D341Med (cell line): ENCODE results near the gene PIBF1.
A peak's percentile ranks its signal among the peaks of the same experiment; 100 is the strongest.
"Not testable (repeated sequence)": the region's sequence is repeated elsewhere in the genome, so short reads cannot be mapped to it uniquely, and the experiment has no call there.

ENCODE experiments used
- DNase-seq: peaks from one replicate; pipeline ENCODE4 v3.0.0; 2012; ENCODE audit warnings: low spot score

PIBF1 gene

DNA sequence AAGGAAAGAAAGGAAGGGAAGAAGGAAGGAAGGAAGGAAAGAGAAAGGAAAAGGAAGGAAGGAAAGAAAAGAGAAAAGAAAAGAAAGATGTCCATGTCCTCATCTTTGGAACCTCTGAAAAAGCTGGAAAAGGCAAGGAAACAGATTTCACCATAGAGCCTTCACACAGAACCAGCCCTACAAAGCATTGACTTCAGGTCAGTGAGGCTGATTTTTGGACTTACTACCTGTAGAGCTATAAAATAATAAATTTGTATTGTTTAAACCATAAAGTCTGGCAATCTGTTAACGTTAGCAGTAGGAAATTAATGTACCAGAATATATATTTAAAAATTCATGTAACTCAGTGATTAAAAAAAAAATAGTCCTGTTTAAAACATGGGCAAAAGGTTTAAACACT is 130.0 kb downstream of the PIBF1 start:
- no peak for DNase-seq

DNA sequence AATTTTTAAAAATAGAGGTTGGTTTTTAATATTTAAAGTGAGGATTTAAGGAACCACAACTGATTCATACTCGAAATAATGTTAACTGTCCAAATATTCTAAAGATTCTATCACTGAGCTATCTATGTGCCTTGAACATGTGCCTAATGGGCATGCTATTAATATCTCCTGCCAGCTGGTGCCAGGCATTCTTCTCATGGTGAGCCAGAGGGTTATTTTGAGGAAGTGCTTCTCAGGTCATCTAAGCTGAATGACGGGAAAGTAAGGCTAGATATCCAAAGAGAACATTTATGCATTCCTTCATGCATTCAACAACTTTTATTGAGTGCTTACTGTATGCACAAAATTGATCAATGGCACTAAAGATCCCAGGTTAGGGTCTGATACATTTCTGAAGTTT is 138.2 kb downstream of the PIBF1 start:
- DNase-seq, result no peak

DNA sequence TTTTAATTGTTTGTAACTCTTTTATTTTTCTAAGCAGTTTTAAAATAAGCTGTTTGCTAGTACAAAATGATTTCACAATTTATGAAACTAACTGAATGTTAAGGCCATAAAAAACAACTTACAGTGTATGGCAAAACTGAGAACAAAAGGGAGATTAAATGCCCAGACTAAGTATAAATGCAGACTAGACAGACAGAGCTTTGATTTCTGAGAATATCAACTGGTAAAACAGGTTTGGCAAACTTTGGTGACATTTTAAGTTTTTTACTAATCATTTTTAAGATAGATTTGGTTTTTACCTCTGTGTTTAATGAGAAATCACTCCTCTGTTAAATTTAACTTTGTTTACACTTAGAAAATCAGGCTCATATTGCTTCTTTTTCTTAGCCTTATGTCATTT is 149.4 kb downstream of the PIBF1 start:
- no peak for DNase-seq

DNA sequence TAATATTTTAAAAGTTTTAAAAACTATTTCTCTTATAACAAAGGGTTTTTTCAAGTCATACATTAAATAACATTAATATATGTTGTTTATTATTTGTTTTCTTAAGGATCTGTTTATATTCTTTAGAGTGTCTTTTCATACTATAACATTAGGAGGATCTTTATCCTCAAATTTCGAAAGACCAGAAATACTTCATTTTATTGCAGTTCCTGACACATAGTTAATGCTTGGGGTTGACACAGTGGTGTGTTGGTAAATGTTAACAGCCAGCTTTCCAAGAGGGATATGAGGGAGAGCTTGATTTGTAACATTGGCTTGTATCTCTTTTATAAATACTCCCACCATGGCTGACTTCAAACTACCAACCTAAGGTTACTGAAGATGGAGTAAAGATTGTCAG is 150.3 kb downstream of the PIBF1 start:
- DNase-seq, result no peak

DNA sequence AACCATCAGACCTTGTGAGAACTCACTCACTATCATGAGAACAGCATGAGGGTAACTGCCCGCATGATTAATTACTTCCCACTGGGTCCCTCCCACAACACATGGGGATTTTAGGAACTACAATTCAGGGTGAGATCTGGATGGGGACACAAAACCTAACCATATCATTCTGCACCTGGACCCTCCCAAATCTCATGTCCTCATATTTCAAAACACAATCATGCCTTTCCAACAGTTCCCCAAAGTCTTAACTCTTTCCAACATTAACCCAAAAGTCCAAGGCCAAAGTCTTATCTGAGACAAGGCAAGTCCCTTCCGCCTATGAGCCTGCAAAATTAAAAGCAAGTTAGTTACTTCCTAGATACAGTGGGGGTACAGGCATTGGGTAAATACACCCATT is 164.3 kb downstream of the PIBF1 start:
- not testable (repeated sequence) for DNase-seq

DNA sequence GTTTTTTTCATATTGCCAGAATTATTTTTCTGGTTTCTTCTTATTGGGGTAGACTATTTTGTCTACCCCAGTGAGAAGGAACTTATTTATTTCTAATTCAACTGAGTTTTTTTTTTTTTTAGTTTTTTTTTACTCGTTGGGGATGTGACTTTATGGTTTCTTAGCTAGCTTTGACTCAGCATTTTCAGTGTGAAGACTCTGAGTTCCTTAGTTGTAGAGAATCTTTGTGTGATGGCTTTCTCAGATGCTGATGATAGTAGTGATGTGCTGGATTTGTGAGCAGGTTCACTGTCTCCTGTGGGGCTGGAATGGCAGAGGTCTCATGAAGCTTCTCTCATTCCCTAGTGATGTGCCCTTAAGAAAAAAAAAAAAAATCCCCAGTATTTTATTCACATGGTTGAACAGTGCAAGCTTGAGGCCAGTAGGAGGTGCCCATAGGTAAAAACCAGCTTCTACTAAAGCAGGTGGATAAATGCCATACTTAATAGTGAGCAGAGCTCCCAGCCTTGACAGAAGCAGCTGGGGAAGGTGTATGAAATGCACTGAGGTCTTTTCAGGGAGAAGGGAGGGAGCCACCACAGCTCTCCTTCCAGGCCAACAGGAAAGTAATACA is 170.7 kb downstream of the PIBF1 start:
- DNase-seq, result no peak

DNA sequence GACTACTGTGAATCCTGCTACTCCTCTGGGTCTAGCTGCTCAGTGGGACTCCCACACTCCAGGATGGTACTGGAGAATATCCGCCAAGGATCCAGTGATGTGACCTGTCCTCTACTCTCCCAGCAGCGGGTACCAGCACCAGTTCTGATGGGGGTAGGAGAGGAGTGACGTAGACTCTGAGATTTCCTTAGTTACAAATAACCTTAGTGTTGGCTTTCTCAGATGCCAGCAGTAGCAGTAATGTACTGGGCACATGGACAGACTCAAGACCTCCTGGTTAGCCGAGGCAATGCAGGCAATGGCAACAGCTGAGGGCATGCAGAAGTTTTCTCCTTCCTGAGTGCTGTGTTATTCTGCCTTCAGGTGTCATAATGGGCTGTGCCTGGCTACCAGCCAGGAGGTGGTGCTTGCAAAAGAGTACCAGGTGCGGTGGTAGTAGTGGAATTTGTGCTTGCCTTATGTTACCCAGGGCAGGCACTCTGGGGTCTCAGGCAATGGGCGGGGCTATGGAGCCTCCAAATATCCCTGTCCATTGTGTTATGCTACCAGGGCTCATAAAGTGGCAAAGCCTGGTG is 171.5 kb downstream of the PIBF1 start:
- DNase-seq, result no peak

DNA sequence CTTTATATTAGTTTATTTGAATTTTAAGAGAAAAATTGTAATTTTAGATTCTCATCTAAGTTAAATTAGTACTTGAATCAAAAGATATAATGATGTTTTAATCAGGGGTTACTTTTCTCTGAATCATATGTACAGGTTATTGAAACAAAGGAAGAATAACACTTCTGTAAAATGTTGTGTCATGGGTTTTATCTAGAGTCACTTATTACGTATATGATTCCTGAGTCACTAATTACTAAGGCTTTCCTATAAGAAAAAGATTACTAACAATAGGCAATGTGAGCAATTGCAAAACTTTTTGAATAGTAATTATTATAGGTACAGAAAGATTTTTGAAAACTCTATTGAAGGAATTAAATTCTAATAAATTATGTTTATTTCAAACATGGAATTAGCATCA is 177.7 kb downstream of the PIBF1 start:
- no peak for DNase-seq

DNA sequence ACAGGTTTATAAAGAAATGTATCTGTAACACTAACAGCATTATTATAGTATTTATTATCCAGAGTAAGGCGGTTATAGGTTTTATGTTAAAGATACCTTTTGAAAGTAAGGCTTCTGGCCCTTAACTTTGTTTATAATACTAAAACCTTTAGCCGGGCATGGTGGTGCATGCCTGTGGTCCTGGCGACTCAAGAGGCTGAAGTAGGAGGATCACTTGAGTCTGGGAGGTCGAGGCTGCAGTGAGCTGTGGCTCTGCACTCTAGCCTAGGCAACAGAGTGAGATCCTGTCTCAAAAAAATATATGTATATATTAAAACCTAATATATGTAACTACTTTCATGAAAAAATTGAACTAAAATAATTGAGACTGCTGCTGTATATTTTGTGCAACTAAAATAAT is 178.2 kb downstream of the PIBF1 start:
- DNase-seq, result no peak

DNA sequence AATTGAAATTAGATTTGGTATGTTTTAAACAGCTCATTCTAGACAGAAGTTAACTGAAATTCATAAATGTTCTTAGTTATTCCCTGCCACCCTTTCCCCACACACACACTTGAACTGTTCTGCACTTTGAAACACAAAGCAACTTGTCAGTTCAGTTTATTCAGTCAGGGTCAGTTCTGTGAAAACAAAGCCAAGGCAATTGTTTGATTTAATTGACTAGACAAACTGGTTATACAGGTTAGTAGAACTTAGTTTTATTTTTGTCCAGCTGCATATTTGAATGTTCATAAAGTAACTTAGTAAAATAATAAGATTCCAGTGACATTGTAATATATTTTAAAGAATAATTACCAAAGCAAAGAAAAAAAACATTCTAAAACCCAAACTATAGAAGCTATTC is 178.6 kb downstream of the PIBF1 start:
- DNase-seq, result no peak

DNA sequence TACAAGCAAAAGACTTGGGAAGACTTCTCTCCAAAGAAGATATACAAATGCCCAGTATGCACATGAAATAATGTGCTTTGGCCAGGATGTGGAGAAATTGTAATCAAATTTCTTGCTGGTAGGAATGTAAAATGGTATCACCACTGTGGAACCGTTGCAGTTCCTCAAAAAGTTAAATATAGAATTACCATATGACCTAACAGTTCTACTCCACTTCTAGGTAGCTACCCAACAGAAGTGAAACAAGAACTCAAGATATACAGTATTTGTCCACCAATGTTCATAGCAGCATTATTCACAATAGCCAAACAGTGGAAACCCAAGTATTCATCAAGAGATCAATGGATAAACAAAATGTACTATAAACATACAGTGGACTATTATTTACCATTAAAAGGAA is 181.8 kb downstream of the PIBF1 start:
- DNase-seq, result no peak

DNA sequence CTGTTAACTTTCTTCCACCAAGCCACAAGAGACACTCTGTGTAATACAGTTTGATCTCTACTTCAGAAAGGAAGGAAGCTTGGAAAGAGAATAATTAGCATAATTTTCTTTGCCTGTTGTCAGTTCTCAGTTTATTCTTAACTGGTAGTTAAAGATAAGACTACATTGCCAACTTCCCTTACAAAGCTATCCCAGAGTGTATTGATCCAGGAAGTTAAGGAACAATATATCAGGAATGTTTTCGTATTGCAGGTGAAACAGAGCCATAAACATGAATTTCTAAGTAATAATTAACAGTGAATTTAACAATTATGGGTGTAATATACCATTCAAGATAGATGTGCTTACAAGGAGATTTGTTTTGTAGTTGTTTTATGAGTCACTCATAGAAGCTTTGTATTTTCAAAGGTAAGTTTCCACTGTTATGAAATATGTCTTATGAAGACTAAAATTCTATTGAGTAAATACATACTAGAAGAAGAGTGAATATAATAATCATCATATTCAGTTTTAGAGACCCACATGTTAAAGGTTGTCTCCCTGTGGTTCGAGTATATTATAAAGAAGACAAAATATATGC is 188.5 kb downstream of the PIBF1 start:
- DNase-seq, result no peak

DNA sequence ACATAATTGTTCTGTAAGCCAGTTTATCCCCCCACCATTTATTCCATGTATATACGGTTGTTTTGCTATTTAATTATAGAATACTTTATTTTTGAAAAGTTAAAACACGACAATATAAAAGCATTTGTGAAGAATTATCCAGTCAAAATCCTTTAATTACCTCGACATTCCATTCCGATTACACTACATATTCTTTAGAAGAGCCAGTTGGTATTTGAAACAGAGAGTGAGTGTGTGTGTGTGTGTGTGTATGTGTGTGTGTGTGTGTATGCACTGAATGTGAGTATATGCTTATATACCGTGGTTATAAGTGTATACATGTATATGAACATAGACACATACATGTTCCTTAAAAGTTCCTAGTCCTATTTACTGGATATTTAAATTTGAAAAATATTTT is 189.0 kb downstream of the PIBF1 start:
- DNase-seq, result no peak

DNA sequence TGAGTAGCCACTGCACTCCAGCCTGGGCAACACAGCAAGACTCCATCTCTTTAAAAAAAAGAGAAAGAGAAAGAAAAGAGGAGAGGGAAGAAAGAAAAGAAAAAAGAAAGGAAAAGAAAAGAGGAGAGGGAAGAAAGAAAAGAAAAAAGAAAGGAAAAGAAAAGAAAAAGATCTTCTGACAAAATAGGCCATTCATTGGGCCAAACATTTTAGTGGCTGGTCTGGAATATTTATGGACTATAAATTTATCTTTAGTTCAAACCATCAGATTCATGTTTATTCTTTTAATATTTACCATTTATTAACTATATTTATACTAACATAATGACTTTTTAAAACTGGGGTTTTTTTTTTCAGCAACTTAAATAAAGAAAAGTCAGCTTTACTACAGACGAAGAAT is 191.3 kb downstream of the PIBF1 start:
- no peak for DNase-seq

DNA sequence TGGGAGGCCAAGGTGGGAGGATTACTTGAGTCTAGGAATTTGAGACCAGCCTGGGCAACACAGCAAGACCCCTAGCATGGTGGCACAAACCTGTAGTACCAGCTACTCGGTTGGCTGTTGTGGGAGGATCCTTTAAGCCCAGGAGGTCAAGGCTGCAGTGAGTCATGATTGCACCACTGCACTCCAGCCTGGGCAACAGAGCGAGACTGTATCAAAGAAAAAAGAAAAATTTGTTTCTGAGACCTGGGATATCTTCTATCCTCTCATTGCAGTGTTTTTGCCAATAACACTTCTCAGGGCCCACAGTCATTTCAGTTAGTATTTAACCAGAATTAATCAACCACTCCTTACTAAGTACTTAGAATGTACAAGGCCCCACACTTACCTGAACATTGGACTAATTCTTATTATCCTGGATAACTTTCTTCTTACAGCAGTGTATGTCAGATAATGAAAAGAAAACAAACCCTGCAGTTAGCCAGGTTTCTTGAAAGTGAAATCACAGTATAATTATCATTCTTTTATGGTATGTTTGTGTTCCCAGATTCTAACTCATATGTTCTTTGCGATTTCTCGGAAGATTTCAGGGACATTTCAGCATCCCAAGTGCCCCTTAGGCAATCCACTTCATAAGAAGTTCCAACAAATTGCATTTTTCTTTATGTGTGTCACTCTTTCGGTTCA is 201.3 kb downstream of the PIBF1 start:
- DNase-seq, result no peak

DNA sequence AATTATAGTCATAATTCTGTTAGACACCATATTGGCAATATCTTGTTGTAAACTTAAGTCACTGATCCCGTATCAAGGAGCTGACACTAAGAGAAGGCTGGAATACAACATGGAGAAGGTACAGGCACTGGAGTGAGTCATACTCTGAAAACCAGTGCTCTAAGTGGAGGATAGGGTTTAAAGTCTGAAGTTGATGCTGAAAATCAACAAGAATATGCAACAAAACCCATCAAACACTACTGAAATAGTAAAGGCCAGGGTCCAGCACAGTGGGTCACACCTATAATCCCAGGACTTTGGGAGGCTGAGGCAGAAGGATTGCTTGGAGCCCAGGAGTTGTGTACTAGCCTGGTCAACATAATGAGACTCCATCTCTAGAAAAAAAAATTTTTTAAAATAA is 203.7 kb downstream of the PIBF1 start:
- no peak for DNase-seq

DNA sequence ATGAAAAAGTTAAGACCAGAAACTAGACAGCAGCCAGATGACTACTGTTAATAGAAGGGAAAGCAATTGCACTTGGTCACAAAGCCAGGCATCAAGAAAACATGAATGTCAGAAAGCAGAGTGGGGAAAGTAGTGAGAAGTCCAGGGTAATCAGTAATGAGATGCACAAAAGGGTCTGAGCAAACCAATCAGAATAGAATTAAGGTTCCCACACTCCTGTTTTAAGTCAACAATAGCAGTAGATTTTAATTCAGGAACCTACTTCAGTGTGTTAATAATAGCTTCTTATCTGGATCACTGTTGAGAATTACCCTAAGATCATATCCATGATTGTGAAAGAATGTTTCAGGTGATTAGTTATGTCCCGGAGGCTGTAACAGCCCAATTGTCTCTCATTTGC is 204.3 kb downstream of the PIBF1 start:
- DNase-seq, result no peak

DNA sequence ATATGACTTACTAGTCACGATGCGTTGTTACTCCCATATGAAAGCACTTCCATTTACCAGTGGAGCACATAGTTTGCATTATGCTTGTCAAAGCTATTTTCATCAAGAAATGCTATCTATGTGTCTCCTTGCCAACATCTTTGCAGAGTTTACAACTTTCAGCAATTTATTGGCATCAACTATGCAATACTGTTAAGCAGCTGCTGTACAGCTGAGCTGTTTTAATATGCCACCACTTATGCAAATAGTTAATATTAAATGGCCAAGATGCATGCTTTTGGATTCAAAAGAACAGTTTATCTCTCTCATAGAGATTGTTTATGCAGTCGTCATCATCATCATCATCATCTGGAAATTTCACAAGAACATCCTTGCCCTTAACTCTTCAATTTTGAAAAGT is 209.0 kb downstream of the PIBF1 start:
- no peak for DNase-seq

DNA sequence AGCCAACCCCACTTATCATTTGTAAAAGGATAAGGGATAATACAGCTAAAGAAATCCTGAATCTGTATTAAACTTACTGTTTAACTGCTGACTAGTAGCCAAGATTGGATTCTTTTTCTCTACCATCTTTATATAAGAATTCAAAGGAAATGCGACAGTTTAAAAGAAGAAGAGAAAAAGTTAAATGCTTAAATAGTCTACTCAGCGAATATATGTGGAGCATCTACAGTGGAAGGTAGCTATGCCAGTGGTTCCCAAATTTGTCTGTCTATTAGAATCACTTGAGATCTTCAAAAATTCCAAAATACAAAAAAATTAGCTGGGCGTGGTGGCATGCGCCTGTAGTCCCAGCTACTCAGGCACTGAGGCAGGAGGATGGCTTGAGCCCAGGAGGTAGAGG is 216.1 kb downstream of the PIBF1 start:
- DNase-seq, result no peak

DNA sequence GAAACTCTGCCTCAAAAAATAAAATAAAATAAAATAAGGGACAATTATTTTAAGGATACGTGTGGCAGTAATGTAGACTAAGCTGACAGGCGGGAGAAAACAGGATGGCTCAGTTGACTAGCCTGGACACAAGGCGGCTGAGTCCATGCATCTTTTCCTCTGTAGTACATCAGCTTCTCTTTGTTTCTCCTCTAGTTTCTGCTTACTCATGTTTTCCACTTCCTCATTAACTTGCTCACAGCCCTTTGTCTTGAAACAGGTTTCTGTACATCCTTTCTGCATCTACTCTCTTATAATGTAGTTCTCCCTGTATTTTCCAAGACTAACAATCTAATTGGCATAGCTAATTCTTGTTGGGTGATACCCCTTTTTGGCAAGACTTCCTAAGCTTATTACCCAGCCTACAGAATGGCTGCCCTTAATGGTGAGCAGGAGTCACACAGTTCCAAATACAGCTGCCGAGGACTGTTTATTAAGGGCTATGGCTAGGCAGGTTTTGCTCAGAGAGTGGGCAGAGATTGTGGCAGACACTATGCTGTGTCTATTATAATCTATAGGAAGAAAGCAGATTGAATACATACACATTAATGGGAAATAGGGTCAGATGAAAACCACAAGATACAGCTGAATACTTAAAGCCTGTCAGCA is 218.2 kb downstream of the PIBF1 start:
- DNase-seq, result peak; percentile 31

DNA sequence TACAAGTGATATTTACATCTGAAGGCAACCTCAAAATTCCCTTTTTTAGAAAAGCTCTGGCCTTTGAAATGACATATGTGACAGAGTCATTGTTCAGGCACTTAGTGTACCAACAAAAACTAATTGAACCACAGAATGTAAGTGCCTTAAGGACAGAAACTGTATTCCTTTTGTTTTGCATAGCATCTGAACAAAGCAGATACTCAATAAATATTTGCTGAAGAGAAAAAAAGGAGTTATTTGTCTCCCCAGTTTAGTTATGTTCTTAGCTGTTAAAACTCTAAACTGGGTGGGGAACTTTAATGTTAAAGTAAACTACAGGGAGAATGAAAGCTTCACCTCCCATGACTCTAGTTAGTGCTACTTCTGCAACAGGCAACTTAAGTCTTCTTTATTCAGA is 220.0 kb downstream of the PIBF1 start:
- DNase-seq, result no peak

DNA sequence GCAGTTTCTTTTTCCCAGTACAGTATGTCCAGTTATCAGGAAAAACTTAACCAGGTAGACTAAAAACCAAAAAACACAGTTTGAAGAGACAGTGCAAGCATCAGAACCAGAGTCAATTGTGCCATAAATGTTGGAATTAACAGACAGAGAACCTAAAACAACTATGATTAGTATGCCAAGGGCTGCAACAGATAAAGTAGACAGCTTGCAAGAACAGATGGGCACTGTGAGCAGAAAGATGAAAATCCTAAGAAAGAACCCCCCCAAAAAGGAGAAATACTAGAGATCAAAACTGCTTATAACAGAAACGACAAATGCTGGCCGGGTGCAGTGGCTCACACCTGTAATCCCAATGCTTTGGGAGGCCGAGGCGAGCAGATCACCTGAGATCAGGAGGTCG is 229.8 kb downstream of the PIBF1 start:
- DNase-seq, result no peak

DNA sequence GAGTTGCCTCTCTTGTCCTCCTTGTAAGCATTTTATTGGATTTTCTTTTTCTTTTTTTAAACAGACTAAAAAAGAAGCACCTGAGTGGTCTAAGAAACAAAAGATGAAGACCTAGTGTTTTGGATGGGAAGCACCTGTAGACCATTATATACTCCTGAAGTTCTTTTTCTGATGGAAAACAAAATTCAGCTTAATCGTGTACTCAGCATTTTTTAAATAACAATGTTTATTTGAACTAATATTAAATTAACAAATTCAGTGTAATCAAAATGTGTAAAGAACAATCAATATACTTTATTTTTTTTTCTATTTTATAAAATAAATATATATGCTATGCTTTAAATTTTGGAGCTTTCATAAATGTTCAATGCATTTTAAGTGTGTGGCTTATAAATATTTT is 233.9 kb downstream of the PIBF1 start:
- no peak for DNase-seq
